Neuronal stem cell (in vitro differentiated cells): ENCODE measurements around the gene OR52B6. TPM values are rescaled to one million over a fixed set of nuclear protein-coding genes. Genes with fewer than 3 reads are reported as not detected.

Experiments
- DNase-seq: peaks from one replicate; pipeline ENCODE4 v3.0.0-alpha.2; 2013; ENCODE audit warnings: low spot score
- H2AFZ ChIP-seq: one replicate; pipeline ENCODE4 v1.6.1; 2013; ENCODE audit warnings: mild to moderate bottlenecking, low read length, inconsistent platforms
- H2AK5ac ChIP-seq: 2 replicates; pipeline ENCODE4 v1.6.1; 2013; ENCODE audit warnings: low read depth, mild to moderate bottlenecking, inconsistent platforms, low read length, moderate library complexity, mixed read lengths
- H2BK120ac ChIP-seq: 2 replicates; pipeline ENCODE4 v1.6.1; 2013; ENCODE audit warnings: low read depth, mild to moderate bottlenecking, inconsistent platforms, low read length, moderate library complexity, mixed read lengths
- H2BK12ac ChIP-seq: one replicate; pipeline ENCODE4 v1.6.1; 2013; ENCODE audit warnings: low read length, inconsistent platforms
- H2BK15ac ChIP-seq: 2 replicates; pipeline ENCODE4 v1.6.1; 2013; ENCODE audit warnings: mild to moderate bottlenecking, low read length, inconsistent platforms, mixed read lengths
- H2BK5ac ChIP-seq: one replicate; pipeline ENCODE4 v1.6.1; 2013; ENCODE audit warnings: inconsistent platforms, mild to moderate bottlenecking, low read length, moderate library complexity
- H3K14ac ChIP-seq: one replicate; pipeline ENCODE4 v1.6.1; 2013; ENCODE audit warnings: low read length, inconsistent platforms
- H3K18ac ChIP-seq: 2 replicates; pipeline ENCODE4 v1.6.1; 2013; ENCODE audit warnings: low read length, inconsistent platforms
- H3K23ac ChIP-seq: 2 replicates; pipeline ENCODE4 v1.6.1; 2013; ENCODE audit warnings: low read depth, mild to moderate bottlenecking, mixed read lengths, low read length, inconsistent platforms; ENCODE audit not compliant: poor library complexity
- H3K27ac ChIP-seq: replicated peaks from 3 replicates; pipeline ENCODE4 v1.5.1; 2013; ENCODE audit warnings: low read length, inconsistent platforms
- H3K27me3 ChIP-seq, 3 experiments: 2 replicates each; pipeline ENCODE4 v1.6.1; 2013; ENCODE audit warnings: low read length in 3 of 3, mild to moderate bottlenecking in 2 of 3, inconsistent platforms in 1 of 3, low read depth in 1 of 3, mixed read lengths in 1 of 3, moderate library complexity in 1 of 3; ENCODE audit not compliant: control insufficient read depth in 3 of 3, insufficient read depth in 3 of 3
- H3K36me3 ChIP-seq, 2 donors: replicated peaks in 1 of 2; 2 replicates each; pipeline ENCODE4 v1.6.1; 2013; ENCODE audit warnings: low read length in 2 of 2; ENCODE audit not compliant: control insufficient read depth in 2 of 2, insufficient read depth in 2 of 2
- H3K4ac ChIP-seq: 2 replicates; pipeline ENCODE4 v1.6.1; 2013; ENCODE audit warnings: inconsistent platforms, mild to moderate bottlenecking, low read length, moderate library complexity
- H3K4me1 ChIP-seq, 2 donors: 1 replicate in 1 of 2; 2 replicates in 1 of 2; pipeline ENCODE4 v1.6.1; 2013; ENCODE audit warnings: low read length in 2 of 2, low read depth in 1 of 2; ENCODE audit not compliant: control insufficient read depth in 2 of 2, insufficient read depth in 1 of 2
- H3K4me2 ChIP-seq: one replicate; pipeline ENCODE4 v1.6.1; 2013; ENCODE audit warnings: mild to moderate bottlenecking, low read length, inconsistent platforms; ENCODE audit not compliant: insufficient read depth, poor library complexity, severe bottlenecking
- H3K4me3 ChIP-seq, 2 donors: 2 replicates each; pipeline ENCODE4 v1.5.1; 2013; ENCODE audit warnings: low read length in 2 of 2, mild to moderate bottlenecking in 2 of 2, inconsistent platforms in 1 of 2, moderate library complexity in 1 of 2
- H3K79me1 ChIP-seq: one replicate; pipeline ENCODE4 v1.6.1; 2013; ENCODE audit warnings: low read depth, mild to moderate bottlenecking, inconsistent platforms, low read length, moderate library complexity
- H3K9ac ChIP-seq: one replicate; pipeline ENCODE4 v1.6.1; 2013; ENCODE audit warnings: mild to moderate bottlenecking, low read depth, low read length, inconsistent platforms; ENCODE audit not compliant: poor library complexity
- H3K9me3 ChIP-seq, 2 donors: replicated peaks in 1 of 2; 2 replicates each; pipeline versions ENCODE3 to v1.6.1; 2013; ENCODE audit warnings: low read length in 2 of 2, mild to moderate bottlenecking in 2 of 2, inconsistent platforms in 1 of 2, low read depth in 1 of 2, mixed read lengths in 1 of 2, moderate library complexity in 1 of 2; ENCODE audit not compliant: control insufficient read depth in 2 of 2, insufficient read depth in 1 of 2
- H4K8ac ChIP-seq: one replicate; pipeline ENCODE4 v1.6.1; 2013; ENCODE audit warnings: low read depth, mild to moderate bottlenecking, inconsistent platforms, low read length, moderate library complexity
- H4K91ac ChIP-seq: one replicate; pipeline ENCODE4 v1.6.1; 2013; ENCODE audit warnings: low read length, low read depth, mild to moderate bottlenecking, inconsistent platforms; ENCODE audit not compliant: poor library complexity
- WGBS, 2 donors: extraction: QIAGEN DNeasy Blood & Tissue Kit; methylation state at CpG; one replicate each; pipeline ENCODE4 v1.1.7; 2013; ENCODE audit warnings: missing lambda C conversion rate in 2 of 2, mixed read lengths in 1 of 2; ENCODE audit not compliant: insufficient read length in 2 of 2, insufficient replicate concordance in 1 of 2; ENCODE audit errors: extremely low coverage in 2 of 2; 5-methylcytosine and 5-hydroxymethylcytosine counted together
- polyA plus RNA-seq, 2 experiments: library from polyadenylated mRNA; stranded (reverse); fragments of 200-250 nt; gene quantifications; one replicate each; pipeline ENCODE4 v1.2.3, GENCODE V29; 2013

The OR52B6 gene, protein sequence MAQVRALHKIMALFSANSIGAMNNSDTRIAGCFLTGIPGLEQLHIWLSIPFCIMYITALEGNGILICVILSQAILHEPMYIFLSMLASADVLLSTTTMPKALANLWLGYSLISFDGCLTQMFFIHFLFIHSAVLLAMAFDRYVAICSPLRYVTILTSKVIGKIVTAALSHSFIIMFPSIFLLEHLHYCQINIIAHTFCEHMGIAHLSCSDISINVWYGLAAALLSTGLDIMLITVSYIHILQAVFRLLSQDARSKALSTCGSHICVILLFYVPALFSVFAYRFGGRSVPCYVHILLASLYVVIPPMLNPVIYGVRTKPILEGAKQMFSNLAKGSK
- not detected for polyA plus RNA-seq (2013, experiment 1 of 2)
- not detected for polyA plus RNA-seq (2013, experiment 2 of 2)

- Histone ChIP-seq H3K4me2 (no peak within 1 kb of the TSS), H3K9me3 (no peaks in the 10 kb centered on the region), H2BK12ac (no peak within 1 kb of the TSS), H4K8ac (no peak within 1 kb of the TSS), H3K79me1 (no peaks in the 10 kb centered on the region), H3K27ac (no peak within 1 kb of the TSS), H3K9ac (no peak within 1 kb of the TSS), H3K4me1 (no peaks in the 10 kb centered on the region), H3K4me3 (peak within 1 kb of the TSS in 1 of 2 donors; percentile 54), H3K36me3 (no peaks in the 10 kb centered on the region), H3K14ac (peak within 1 kb of the TSS; percentile 10), H2AK5ac (no peak within 1 kb of the TSS), H2AFZ (no peak within 1 kb of the TSS), H2BK15ac (no peak within 1 kb of the TSS), H4K91ac (no peak within 1 kb of the TSS), H2BK5ac (no peak within 1 kb of the TSS), H3K18ac (no peak within 1 kb of the TSS), H3K4ac (no peak within 1 kb of the TSS), H3K27me3 (peaks cover 0 to 5% (median 0%) of the 10 kb centered on the region in 3 experiments), H3K23ac (no peak within 1 kb of the TSS), H2BK120ac (no peak within 1 kb of the TSS)
- no peak for DNase-seq
- WGBS, 2 donors, result no CpG with 5 or more reads among the region's 8 CpGs
Observed at GRCh38 chr11:5580577-5580976, at the start of gene OR52B6. Gene OR52B6 (plus strand): TSS chr11:5580877. CDS start chr11:5580877, 0 bp downstream.

GRCh38 chr11:5531053-5531831, 49.4 kb upstream of the OR52B6 start:
- Histone ChIP-seq H3K9me3 (no peaks in the 10 kb centered on the region), H3K9ac (no peak overlapping the region), H3K36me3 (no peaks in the 10 kb centered on the region), H3K4ac (no peak overlapping the region), H3K4me2 (no peak overlapping the region), H2BK12ac (no peak overlapping the region), H3K27ac (no peak overlapping the region), H3K79me1 (no peaks in the 10 kb centered on the region), H2AFZ (no peak overlapping the region), H4K8ac (no peak overlapping the region), H2BK120ac (no peak overlapping the region), H3K14ac (no peak overlapping the region), H2AK5ac (no peak overlapping the region), H2BK15ac (no peak overlapping the region), H3K18ac (no peak overlapping the region), H3K4me3 (no peak overlapping the region), H3K4me1 (no peaks in the 10 kb centered on the region), H3K27me3 (no peaks in the 10 kb centered on the region), H4K91ac (no peak overlapping the region), H3K23ac (no peak overlapping the region), H2BK5ac (no peak overlapping the region)
- DNase-seq, result no peak
- no CpG with 5 or more reads among the region's 2 CpGs for WGBS, 2 donors

GRCh38 chr11:5534046-5534445, 46.6 kb upstream of the OR52B6 start:
- no peak overlapping the region for H2BK15ac ChIP-seq
- no peak overlapping the region for H3K4me3 ChIP-seq
- no peak overlapping the region for H3K9ac ChIP-seq
- H3K27ac ChIP-seq, result no peak overlapping the region
- no peaks in the 10 kb centered on the region for H3K4me1 ChIP-seq
- no peaks in the 10 kb centered on the region for H3K79me1 ChIP-seq
- no peak overlapping the region for H2BK120ac ChIP-seq
- WGBS, 2 donors, result no CpG with 5 or more reads among the region's 1 CpG
- H3K18ac ChIP-seq, result no peak overlapping the region
- no peak overlapping the region for H3K14ac ChIP-seq
- H2AK5ac ChIP-seq, result no peak overlapping the region
- H3K27me3 ChIP-seq, result no peaks in the 10 kb centered on the region
- H3K9me3 ChIP-seq, result no peaks in the 10 kb centered on the region
- no peak overlapping the region for H2AFZ ChIP-seq
- no peak overlapping the region for H2BK5ac ChIP-seq
- no peak for DNase-seq
- no peak overlapping the region for H3K23ac ChIP-seq
- no peak overlapping the region for H3K4me2 ChIP-seq
- no peak overlapping the region for H2BK12ac ChIP-seq
- no peak overlapping the region for H3K4ac ChIP-seq
- no peaks in the 10 kb centered on the region for H3K36me3 ChIP-seq
- no peak overlapping the region for H4K8ac ChIP-seq
- no peak overlapping the region for H4K91ac ChIP-seq

- Histone ChIP-seq H3K36me3 (no peaks in the 10 kb centered on the region), H3K9me3 (no peaks in the 10 kb centered on the region), H2AK5ac (no peak overlapping the region), H2BK12ac (no peak overlapping the region), H3K4me2 (no peak overlapping the region), H3K27ac (no peak overlapping the region), H3K27me3 (no peaks in the 10 kb centered on the region), H2AFZ (no peak overlapping the region), H4K91ac (no peak overlapping the region), H3K9ac (no peak overlapping the region), H2BK120ac (no peak overlapping the region), H3K14ac (no peak overlapping the region), H3K4me1 (no peaks in the 10 kb centered on the region), H4K8ac (no peak overlapping the region), H2BK15ac (no peak overlapping the region), H3K23ac (no peak overlapping the region), H3K4ac (no peak overlapping the region), H3K4me3 (no peak overlapping the region), H3K79me1 (no peaks in the 10 kb centered on the region), H2BK5ac (no peak overlapping the region), H3K18ac (no peak overlapping the region)
- no peak for DNase-seq
Observed at GRCh38 chr11:5536482-5536881, 44.2 kb upstream of the OR52B6 start.
